Retinal pigment epithelial cell (primary cell): ENCODE measurements around the gene YWHAQ.
"Not testable (repeated sequence)": the region's sequence is repeated elsewhere in the genome, so short reads cannot be mapped to it uniquely, and the experiment has no call there.

ENCODE experiments used
- DNase-seq: peaks from one replicate; pipeline ENCODE4 v3.0.0-alpha.2; 2010; ENCODE audit warnings: low read depth
- H3K4me3 ChIP-seq: 2 replicates; pipeline ENCODE4 v1.5.1; 2011; ENCODE audit warnings: mild to moderate bottlenecking, low read length, control low read depth, moderate library complexity
- CTCF ChIP-seq: conservative IDR thresholded peaks from 2 replicates; pipeline ENCODE4 v1.5.1; 2011; ENCODE audit warnings: low read depth, low read length, control low read depth, inconsistent platforms

Gene YWHAQ

GRCh38 chr2:9560628-9561027 is 70.2 kb downstream of the YWHAQ start:
- H3K4me3 ChIP-seq: no peak overlapping the region
- TF ChIP-seq CTCF: no peak
- DNase-seq: no peak

DNA sequence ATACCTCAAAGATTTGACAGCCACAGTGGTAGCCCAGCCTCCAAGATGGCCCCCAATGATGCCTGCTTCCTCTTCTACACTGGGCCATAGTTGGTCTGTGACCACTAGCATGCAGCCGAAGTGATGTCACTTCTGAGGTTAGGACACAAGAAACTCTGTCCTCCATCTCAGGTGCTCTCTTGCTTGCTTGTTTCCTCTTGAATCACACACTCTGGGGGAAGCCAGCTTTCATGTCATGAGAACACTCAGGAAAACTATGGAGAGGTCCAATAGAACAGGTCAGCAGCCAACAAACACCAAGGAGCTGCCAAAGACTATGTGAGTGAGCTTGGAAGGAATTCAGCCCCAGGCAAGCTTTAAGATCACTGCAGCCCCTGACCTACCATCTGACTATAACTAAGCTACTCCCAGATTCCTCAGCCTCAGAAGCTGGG is 71.8 kb downstream of the YWHAQ start:
- DNase-seq: peak; percentile 81
- TF ChIP-seq CTCF: no peak
- H3K4me3 ChIP-seq: no peak overlapping the region

GRCh38 chr2:9556121-9556743 is 74.6 kb downstream of the YWHAQ start:
- peak overlapping the region; percentile 72 for H3K4me3 ChIP-seq
- no peak for DNase-seq
- no peak for TF ChIP-seq CTCF

- peak; percentile 39 for TF ChIP-seq CTCF
- H3K4me3 ChIP-seq: peak within 1 kb of the TSS; percentile 76
- DNase-seq: peak; percentile 82
Measured at GRCh38 chr2:9555297-9556120, 75.3 kb downstream of the YWHAQ start, which contains the start of gene ADAM17. ADAM17 (minus strand) TSS chr2:9555830; CDS start chr2:9555605, 225 bp downstream.

GRCh38 chr2:9554921-9555296 is 75.9 kb downstream of the YWHAQ start:
- no peak for TF ChIP-seq CTCF
- H3K4me3 ChIP-seq: peak overlapping the region; percentile 76
- DNase-seq: peak; percentile 78

DNA sequence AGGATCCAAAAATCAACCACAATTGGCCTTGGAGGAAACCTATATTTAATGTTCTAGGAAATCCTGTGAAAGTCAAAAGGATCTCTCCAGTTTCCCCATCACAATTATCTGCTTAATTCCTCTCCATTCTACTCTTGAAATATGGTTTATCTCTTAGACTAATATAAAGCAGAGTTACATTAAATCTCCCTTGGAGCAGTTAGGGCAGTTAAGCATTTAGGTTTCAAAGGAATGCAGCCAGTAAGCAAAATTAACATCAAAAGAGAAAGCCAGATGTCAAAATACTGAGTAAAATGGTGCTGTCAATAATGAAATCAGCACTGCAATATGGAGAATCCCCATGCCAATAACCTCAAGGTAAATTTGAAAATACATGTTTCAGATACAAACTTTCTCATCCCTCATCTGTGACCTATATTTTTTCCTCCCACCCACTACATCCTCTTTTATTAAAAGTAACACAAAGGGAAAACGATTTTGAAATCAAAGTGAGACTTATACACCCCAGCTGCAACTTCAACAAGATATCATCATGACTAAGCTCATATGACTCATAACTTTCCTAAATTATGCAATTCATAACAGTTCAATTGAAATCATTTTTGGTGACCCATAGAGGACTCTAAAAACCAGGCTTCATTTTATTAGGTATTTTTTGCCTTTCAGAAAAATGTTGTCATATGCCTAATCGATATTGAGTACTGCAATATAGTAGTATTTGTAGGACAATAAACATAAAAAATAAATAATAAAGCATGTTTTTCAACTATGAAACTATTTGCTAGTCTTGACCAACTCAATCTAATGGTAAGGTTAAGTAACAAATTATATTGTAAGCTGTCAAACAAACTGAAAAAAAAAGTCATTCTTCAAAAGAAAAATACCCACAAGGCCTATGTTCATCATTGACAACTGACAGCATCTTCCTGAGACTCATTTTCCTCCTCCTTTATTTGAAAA is 78.3 kb downstream of the YWHAQ start:
- no peak for TF ChIP-seq CTCF
- no peak overlapping the region for H3K4me3 ChIP-seq
- no peak for DNase-seq

- DNase-seq, H3K4me3 ChIP-seq: not testable (repeated sequence)
Measured at GRCh38 chr2:9550859-9551391, 79.9 kb downstream of the YWHAQ start.
